Measurements from ENCODE around the gene CHERP. TPM values are rescaled to one million over a fixed set of nuclear protein-coding genes. Genes with fewer than 3 reads are reported as not detected.

CHERP gene
- 74.6 and 76.4 TPM in 2 replicates for total RNA-seq
- long read RNA-seq, partial matches to known transcripts = 3 of 10 reads
- long read RNA-seq, other reads (novel, unspliced or antisense) = 4 of 10 reads

GRCh38 chr19:16542045-16542909, at the start of gene CHERP:
Gene CHERP (minus strand): TSS chr19:16542437. CDS start chr19:16542378, 59 bp downstream.
- peak within 1 kb of the TSS; percentile 90 for H3K4me3 Mint-ChIP-seq (ENCODE audit: low read depth)
- TF ChIP-seq CTCF (IDR thresholded peaks at IDR 0.05; ENCODE audit: unreplicated experiment) = no peak
- no peaks in the 10 kb centered on the region for H3K9me3 Mint-ChIP-seq (ENCODE audit: low read depth)
- H3K4me1 Mint-ChIP-seq (ENCODE audit: low read depth) = peaks cover 18% of the 10 kb centered on the region
- peak within 1 kb of the TSS; percentile 90 for H3K27ac Mint-ChIP-seq
- H3K27me3 Mint-ChIP-seq = no peaks in the 10 kb centered on the region
- peaks cover 10% of the 10 kb centered on the region for H3K36me3 Mint-ChIP-seq (ENCODE audit: insufficient read depth)
- peak; percentile 86 for DNase-seq (ENCODE audit: low spot score, unreplicated experiment)

GRCh38 chr19:16590876-16591802, 48.9 kb upstream of the CHERP start:
- H3K4me3 Mint-ChIP-seq (ENCODE audit: low read depth) = no peak overlapping the region

GRCh38 chr19:16589917-16590316, 47.7 kb upstream of the CHERP start:
- no peaks in the 10 kb centered on the region for H3K36me3 Mint-ChIP-seq (ENCODE audit: insufficient read depth)
- H3K4me3 Mint-ChIP-seq (ENCODE audit: low read depth) = no peak overlapping the region
- H3K4me1 Mint-ChIP-seq (ENCODE audit: low read depth) = peaks cover 11% of the 10 kb centered on the region
- H3K27ac Mint-ChIP-seq = no peak overlapping the region
- no peak for TF ChIP-seq CTCF (IDR thresholded peaks at IDR 0.05; ENCODE audit: unreplicated experiment)
- H3K27me3 Mint-ChIP-seq = no peaks in the 10 kb centered on the region
- DNase-seq (ENCODE audit: low spot score, unreplicated experiment) = no peak
- no peaks in the 10 kb centered on the region for H3K9me3 Mint-ChIP-seq (ENCODE audit: low read depth)

More at GRCh38 chr19:16590876-16591802, 48.9 kb upstream of the CHERP start:
- no peak for TF ChIP-seq CTCF (IDR thresholded peaks at IDR 0.05; ENCODE audit: unreplicated experiment)
- Mint-ChIP-seq H3K27ac (no peak overlapping the region), H3K27me3 (no peaks in the 10 kb centered on the region), H3K4me1 (ENCODE audit: low read depth) (peaks cover 10% of the 10 kb centered on the region), H3K36me3 (ENCODE audit: insufficient read depth) (no peaks in the 10 kb centered on the region), H3K9me3 (ENCODE audit: low read depth) (no peaks in the 10 kb centered on the region)
- no peak for DNase-seq (ENCODE audit: low spot score, unreplicated experiment)

GRCh38 chr19:16588824-16589577, 46.8 kb upstream of the CHERP start:
- DNase-seq (ENCODE audit: low spot score, unreplicated experiment) = no peak
- H3K4me3 Mint-ChIP-seq (ENCODE audit: low read depth) = no peak overlapping the region
- peak overlapping the region; percentile 41 for H3K27ac Mint-ChIP-seq

More at GRCh38 chr19:16588824-16589577, 46.8 kb upstream of the CHERP start:
- no peaks in the 10 kb centered on the region for H3K9me3 Mint-ChIP-seq (ENCODE audit: low read depth)
- peaks cover 18% of the 10 kb centered on the region for H3K4me1 Mint-ChIP-seq (ENCODE audit: low read depth)
- no peak for TF ChIP-seq CTCF (IDR thresholded peaks at IDR 0.05; ENCODE audit: unreplicated experiment)
- H3K36me3 Mint-ChIP-seq (ENCODE audit: insufficient read depth) = no peaks in the 10 kb centered on the region
- no peaks in the 10 kb centered on the region for H3K27me3 Mint-ChIP-seq

Data from progenitor cell of endocrine pancreas (in vitro differentiated cells).